ENCODE measurements around the gene SLC25A38. TPM values are rescaled to one million over a fixed set of nuclear protein-coding genes. Genes with fewer than 3 reads are reported as not detected.
"Not testable (repeated sequence)": the region's sequence is repeated elsewhere in the genome, so short reads cannot be mapped to it uniquely, and the experiment has no call there.

SLC25A38 gene
- total RNA-seq, 1 donor from 2014 or later = 21.1 TPM

GRCh38 chr3:39347586-39347876 is 35.6 kb upstream of the SLC25A38 start:
- Mint-ChIP-seq H3K36me3 (ENCODE audit: unreplicated experiment) (no peaks in the 10 kb centered on the region), H3K27me3 (ENCODE audit: unreplicated experiment) (no peaks in the 10 kb centered on the region), H3K27ac (ENCODE audit: unreplicated experiment) (no peak overlapping the region), H3K9me3 (ENCODE audit: unreplicated experiment) (no peaks in the 10 kb centered on the region), H3K4me3 (ENCODE audit: unreplicated experiment) (no peak overlapping the region), H3K4me1 (ENCODE audit: low read depth, unreplicated experiment) (no peaks in the 10 kb centered on the region)
- no peak for TF ChIP-seq CTCF (IDR thresholded peaks at IDR 0.05; ENCODE audit: partially characterized antibody, unreplicated experiment)
- no peak for DNase-seq

- Mint-ChIP-seq H3K4me3 (ENCODE audit: unreplicated experiment) (no peak overlapping the region), H3K27me3 (ENCODE audit: unreplicated experiment) (no peaks in the 10 kb centered on the region), H3K36me3 (ENCODE audit: unreplicated experiment) (no peaks in the 10 kb centered on the region), H3K4me1 (ENCODE audit: low read depth, unreplicated experiment) (no peaks in the 10 kb centered on the region), H3K27ac (ENCODE audit: unreplicated experiment) (no peak overlapping the region), H3K9me3 (ENCODE audit: unreplicated experiment) (no peaks in the 10 kb centered on the region)
- TF ChIP-seq CTCF (IDR thresholded peaks at IDR 0.05; ENCODE audit: partially characterized antibody, unreplicated experiment) = no peak
- DNase-seq = no peak
Observed at GRCh38 chr3:39349080-39349479, 34.1 kb upstream of the SLC25A38 start.

- H3K27ac Mint-ChIP-seq (ENCODE audit: unreplicated experiment) = no peak overlapping the region
- H3K9me3 Mint-ChIP-seq (ENCODE audit: unreplicated experiment) = no peaks in the 10 kb centered on the region
- H3K36me3 Mint-ChIP-seq (ENCODE audit: unreplicated experiment) = no peaks in the 10 kb centered on the region
- H3K4me1 Mint-ChIP-seq (ENCODE audit: low read depth, unreplicated experiment) = no peaks in the 10 kb centered on the region
- H3K27me3 Mint-ChIP-seq (ENCODE audit: unreplicated experiment) = no peaks in the 10 kb centered on the region
- no peak for DNase-seq
- no peak overlapping the region for H3K4me3 Mint-ChIP-seq (ENCODE audit: unreplicated experiment)
- no peak for TF ChIP-seq CTCF (IDR thresholded peaks at IDR 0.05; ENCODE audit: partially characterized antibody, unreplicated experiment)
Observed at GRCh38 chr3:39350714-39351113, 32.5 kb upstream of the SLC25A38 start.

DNA sequence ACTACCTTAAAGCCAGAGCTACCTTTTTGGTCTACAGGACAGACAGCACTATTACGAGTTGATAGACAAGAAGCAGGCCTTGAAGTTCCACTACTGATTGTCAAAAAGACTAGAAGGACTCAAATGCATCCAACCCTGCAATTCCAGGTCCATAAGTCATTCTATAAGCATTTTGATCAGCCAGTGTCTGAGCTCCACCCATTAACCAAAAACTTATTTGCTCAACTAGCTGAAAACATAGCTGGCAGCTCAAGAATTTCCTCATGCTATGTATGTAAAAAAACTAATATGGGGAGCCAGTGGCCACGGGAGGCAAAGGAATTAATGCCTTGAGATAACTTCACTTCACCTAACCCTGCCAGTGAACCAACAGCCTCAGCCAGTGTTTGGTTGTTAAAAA is 32.0 kb upstream of the SLC25A38 start:
- H3K9me3 Mint-ChIP-seq (ENCODE audit: unreplicated experiment); H3K36me3 Mint-ChIP-seq (ENCODE audit: unreplicated experiment); H3K4me3 Mint-ChIP-seq (ENCODE audit: unreplicated experiment); H3K27me3 Mint-ChIP-seq (ENCODE audit: unreplicated experiment); H3K27ac Mint-ChIP-seq (ENCODE audit: unreplicated experiment); H3K4me1 Mint-ChIP-seq (ENCODE audit: low read depth, unreplicated experiment); DNase-seq: not testable (repeated sequence)

GRCh38 chr3:39353168-39353927 is 29.8 kb upstream of the SLC25A38 start:
- H3K4me3 Mint-ChIP-seq (ENCODE audit: unreplicated experiment); H3K9me3 Mint-ChIP-seq (ENCODE audit: unreplicated experiment); H3K27ac Mint-ChIP-seq (ENCODE audit: unreplicated experiment); H3K36me3 Mint-ChIP-seq (ENCODE audit: unreplicated experiment); DNase-seq; H3K27me3 Mint-ChIP-seq (ENCODE audit: unreplicated experiment); H3K4me1 Mint-ChIP-seq (ENCODE audit: low read depth, unreplicated experiment): not testable (repeated sequence)

DNA sequence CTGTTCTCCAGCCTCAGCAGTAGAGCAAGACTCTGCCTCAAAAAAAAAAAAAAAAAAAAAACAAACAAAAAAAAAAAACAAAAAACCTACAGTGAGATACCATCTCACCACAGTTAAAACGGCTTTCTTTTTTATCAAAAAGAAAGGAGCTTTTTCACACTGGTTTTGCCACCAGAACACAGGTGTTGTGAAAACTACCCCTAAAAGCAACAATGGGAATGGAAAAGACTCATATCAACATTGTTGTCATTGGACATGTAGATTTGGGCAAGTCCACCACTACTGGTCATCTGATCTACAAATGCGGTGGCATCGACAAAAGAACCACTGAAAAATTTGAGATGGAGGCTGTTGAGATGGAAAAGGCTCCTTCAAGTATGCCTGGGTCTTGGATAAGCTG is 24.8 kb upstream of the SLC25A38 start:
- Mint-ChIP-seq H3K9me3 (ENCODE audit: unreplicated experiment) (no peaks in the 10 kb centered on the region), H3K4me3 (ENCODE audit: unreplicated experiment) (no peak overlapping the region), H3K4me1 (ENCODE audit: low read depth, unreplicated experiment) (no peaks in the 10 kb centered on the region), H3K27me3 (ENCODE audit: unreplicated experiment) (no peaks in the 10 kb centered on the region), H3K27ac (ENCODE audit: unreplicated experiment) (no peak overlapping the region), H3K36me3 (ENCODE audit: unreplicated experiment) (no peaks in the 10 kb centered on the region)
- no peak for DNase-seq
- no peak for TF ChIP-seq CTCF (IDR thresholded peaks at IDR 0.05; ENCODE audit: partially characterized antibody, unreplicated experiment)

Data from glutamatergic neuron (in vitro differentiated cells).